Keratinocyte (primary cell): ENCODE measurements around the gene C3orf49.

ENCODE experiments used
- EZH2 ChIP-seq: IDR thresholded peaks from one replicate; pipeline ENCODE4 v1.6.1; 2012; ENCODE audit warnings: inconsistent platforms, mild to moderate bottlenecking, low read length, moderate library complexity
- TF ChIP-seq, protein P1 (sequence below), 3 experiments: IDR thresholded peaks in 1 of 3; conservative IDR thresholded peaks in 1 of 3; optimal IDR thresholded peaks in 1 of 3; 2 replicates in 2 of 3; 3 replicates in 1 of 3; pipeline versions ENCODE3 to v1.5.1; 2011; ENCODE audit warnings: low read length in 3 of 3, mild to moderate bottlenecking in 3 of 3, moderate library complexity in 2 of 3, control low read depth in 1 of 3, inconsistent platforms in 1 of 3; ENCODE audit not compliant: insufficient read depth in 2 of 3; ENCODE audit errors: extremely low read depth in 1 of 3

DNA sequence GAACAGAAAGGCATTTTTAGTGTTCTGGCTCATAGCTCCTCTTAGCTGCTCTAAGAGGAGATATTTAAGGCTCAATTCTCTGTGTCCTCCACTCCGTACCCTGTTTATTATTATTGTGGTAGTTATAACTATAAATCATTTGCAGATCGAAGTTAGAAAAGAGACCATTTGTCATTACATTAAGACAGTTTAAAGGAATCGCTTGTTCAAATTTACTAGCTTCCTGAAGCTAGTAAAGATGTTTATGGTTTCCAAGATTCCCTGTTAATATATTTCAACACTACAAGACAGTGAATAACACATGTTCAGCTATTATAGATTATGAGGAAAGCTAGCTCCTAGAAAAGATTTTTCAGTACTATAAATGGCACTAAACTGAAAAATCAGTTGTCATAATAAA, 57.2 kb downstream of the C3orf49 start:
- TF ChIP-seq, protein P1, sequence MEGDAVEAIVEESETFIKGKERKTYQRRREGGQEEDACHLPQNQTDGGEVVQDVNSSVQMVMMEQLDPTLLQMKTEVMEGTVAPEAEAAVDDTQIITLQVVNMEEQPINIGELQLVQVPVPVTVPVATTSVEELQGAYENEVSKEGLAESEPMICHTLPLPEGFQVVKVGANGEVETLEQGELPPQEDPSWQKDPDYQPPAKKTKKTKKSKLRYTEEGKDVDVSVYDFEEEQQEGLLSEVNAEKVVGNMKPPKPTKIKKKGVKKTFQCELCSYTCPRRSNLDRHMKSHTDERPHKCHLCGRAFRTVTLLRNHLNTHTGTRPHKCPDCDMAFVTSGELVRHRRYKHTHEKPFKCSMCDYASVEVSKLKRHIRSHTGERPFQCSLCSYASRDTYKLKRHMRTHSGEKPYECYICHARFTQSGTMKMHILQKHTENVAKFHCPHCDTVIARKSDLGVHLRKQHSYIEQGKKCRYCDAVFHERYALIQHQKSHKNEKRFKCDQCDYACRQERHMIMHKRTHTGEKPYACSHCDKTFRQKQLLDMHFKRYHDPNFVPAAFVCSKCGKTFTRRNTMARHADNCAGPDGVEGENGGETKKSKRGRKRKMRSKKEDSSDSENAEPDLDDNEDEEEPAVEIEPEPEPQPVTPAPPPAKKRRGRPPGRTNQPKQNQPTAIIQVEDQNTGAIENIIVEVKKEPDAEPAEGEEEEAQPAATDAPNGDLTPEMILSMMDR (optimal IDR thresholded peaks at IDR 0.05 in 1 of 3, IDR thresholded peaks at IDR 0.05 in 1 of 3, conservative IDR thresholded peaks at IDR 0.05 in 1 of 3; ENCODE audit: extremely low read depth in 1 of 3, insufficient read depth in 2 of 3, low read length in 3 of 3), result no peak
- TF ChIP-seq EZH2, result no peak
